GM19328 (cell line): Measurements from ENCODE around the gene GOLGA7B.

Source experiments
- ATAC-seq: cut with Tn5 transposase; IDR thresholded peaks from one replicate; pipeline ENCODE4 v1.9.1; 2021; ENCODE audit warnings: mild to moderate bottlenecking, moderate library complexity; ENCODE audit not compliant: unreplicated experiment

The GOLGA7B gene

GRCh38 chr10:97866524-97867219, 17.0 kb downstream of the GOLGA7B start:
- ATAC-seq, result no peak

GRCh38 chr10:97867220-97867800, 17.7 kb downstream of the GOLGA7B start:
- no peak for ATAC-seq

- ATAC-seq, result no peak
Measured at GRCh38 chr10:97868134-97868685, 18.6 kb downstream of the GOLGA7B start.

GRCh38 chr10:97869091-97870042, 19.7 kb downstream of the GOLGA7B start:
- peak; percentile 86 for ATAC-seq

GRCh38 chr10:97870990-97871389, 21.3 kb downstream of the GOLGA7B start:
- ATAC-seq, result no peak

- no peak for ATAC-seq
Measured at GRCh38 chr10:97873569-97873968, 23.9 kb downstream of the GOLGA7B start.

GRCh38 chr10:97874332-97874731, 24.7 kb downstream of the GOLGA7B start:
- ATAC-seq, result no peak

- no peak for ATAC-seq
Measured at GRCh38 chr10:97875391-97875790, 25.7 kb downstream of the GOLGA7B start.

GRCh38 chr10:97876402-97876801, 26.8 kb downstream of the GOLGA7B start:
- no peak for ATAC-seq

- ATAC-seq, result no peak
Measured at GRCh38 chr10:97879241-97879640, 29.6 kb downstream of the GOLGA7B start.

- ATAC-seq, result no peak
Measured at GRCh38 chr10:97880109-97880508, 30.5 kb downstream of the GOLGA7B start.

GRCh38 chr10:97882142-97883091, 32.8 kb downstream of the GOLGA7B start:
- no peak for ATAC-seq

GRCh38 chr10:97883092-97883485, 33.4 kb downstream of the GOLGA7B start:
- no peak for ATAC-seq

- ATAC-seq, result no peak
Measured at GRCh38 chr10:97886286-97886685, 36.6 kb downstream of the GOLGA7B start.

- ATAC-seq, result no peak
Measured at GRCh38 chr10:97887399-97887798, 37.8 kb downstream of the GOLGA7B start.

GRCh38 chr10:97888134-97888533, 38.5 kb downstream of the GOLGA7B start:
- no peak for ATAC-seq

GRCh38 chr10:97888641-97889262, 39.1 kb downstream of the GOLGA7B start:
- no peak for ATAC-seq

GRCh38 chr10:97889461-97890265, 40.0 kb downstream of the GOLGA7B start:
- no peak for ATAC-seq
